Measurements from ENCODE around the gene TNK2. TPM values are rescaled to one million over a fixed set of nuclear protein-coding genes. Genes with fewer than 3 reads are reported as not detected.
"Not testable (repeated sequence)": the region's sequence is repeated elsewhere in the genome, so short reads cannot be mapped to it uniquely, and the experiment has no call there.

The TNK2 gene
- total RNA-seq, 2 donors from 2014 or later: 24.3 to 34.1 TPM

- intact Hi-C loops (cut with DNase I): no loop called here
- no peak for DNase-seq (ENCODE audit: low spot score)
Observed at GRCh38 chr3:195904368-195904767, 4.0 kb downstream of the TNK2 start.

GRCh38 chr3:195903950-195904290 is 4.4 kb downstream of the TNK2 start:
- peak; percentile 66 for DNase-seq (ENCODE audit: low spot score)
- intact Hi-C loops (cut with DNase I): no loop called here

GRCh38 chr3:195902634-195903033 is 5.7 kb downstream of the TNK2 start:
- not testable (repeated sequence) for DNase-seq (ENCODE audit: low spot score)

GRCh38 chr3:195901836-195902585 is 6.3 kb downstream of the TNK2 start:
- DNase-seq (ENCODE audit: low spot score); intact Hi-C loops (cut with DNase I): not testable (repeated sequence)

More at GRCh38 chr3:195902634-195903033, 5.7 kb downstream of the TNK2 start:
- intact Hi-C loops (cut with DNase I): not testable (repeated sequence)

- DNase-seq (ENCODE audit: low spot score): peak; percentile 91
Observed at GRCh38 chr3:195900436-195901355, 7.7 kb downstream of the TNK2 start.

GRCh38 chr3:195899701-195900435 is 8.5 kb downstream of the TNK2 start:
- peak; percentile 61 for DNase-seq (ENCODE audit: low spot score)
- intact Hi-C loops (cut with DNase I): no loop called here

More at GRCh38 chr3:195900436-195901355, 7.7 kb downstream of the TNK2 start:
- intact Hi-C loops (cut with DNase I): no loop called here

- DNase-seq (ENCODE audit: low spot score): no peak
- intact Hi-C loops (cut with DNase I): no loop called here
Observed at GRCh38 chr3:195897853-195898415, 10.4 kb downstream of the TNK2 start.

GRCh38 chr3:195897081-195897852 is 11.1 kb downstream of the TNK2 start:
- intact Hi-C loops (cut with DNase I): no loop called here
- DNase-seq (ENCODE audit: low spot score): no peak

- no peak for DNase-seq (ENCODE audit: low spot score)
- intact Hi-C loops (cut with DNase I): no loop called here
Observed at GRCh38 chr3:195896361-195897080, 11.8 kb downstream of the TNK2 start.

GRCh38 chr3:195895861-195896360 is 12.4 kb downstream of the TNK2 start:
- DNase-seq (ENCODE audit: low spot score): peak; percentile 94
- intact Hi-C loops (cut with DNase I): no loop called here

- intact Hi-C loops (cut with DNase I): no loop called here
- DNase-seq (ENCODE audit: low spot score): no peak
Observed at GRCh38 chr3:195895078-195895860, 13.1 kb downstream of the TNK2 start.

- intact Hi-C loops (cut with DNase I): loop anchor here in 1 of 2 donors (2.0 kb wide), 1 partner anchor 31 kb away; no protein-coding TSS in a partner anchor
- no peak for DNase-seq (ENCODE audit: low spot score)
Observed at GRCh38 chr3:195893916-195894465, 14.4 kb downstream of the TNK2 start.

- no peak for DNase-seq (ENCODE audit: low spot score)
- intact Hi-C loops (cut with DNase I): loop anchor here in 1 of 2 donors (2.0 kb wide), 1 partner anchor 31 kb away; no protein-coding TSS in a partner anchor
Observed at GRCh38 chr3:195893516-195893915, 14.8 kb downstream of the TNK2 start.

GRCh38 chr3:195893044-195893395 is 15.3 kb downstream of the TNK2 start:
- intact Hi-C loops (cut with DNase I): loop anchor here in 1 of 2 donors (2.0 kb wide), 1 partner anchor 30 kb away; no protein-coding TSS in a partner anchor
- DNase-seq (ENCODE audit: low spot score): no peak

- intact Hi-C loops (cut with DNase I): loop anchor here in 1 of 2 donors (2.0 kb wide), 1 partner anchor 30 kb away; no protein-coding TSS in a partner anchor
- no peak for DNase-seq (ENCODE audit: low spot score)
Observed at GRCh38 chr3:195892105-195893043, 16.0 kb downstream of the TNK2 start.

All from posterior vena cava (tissue), 2 donors.